ENCODE measurements around the gene SKIL.

SKIL gene

DNA sequence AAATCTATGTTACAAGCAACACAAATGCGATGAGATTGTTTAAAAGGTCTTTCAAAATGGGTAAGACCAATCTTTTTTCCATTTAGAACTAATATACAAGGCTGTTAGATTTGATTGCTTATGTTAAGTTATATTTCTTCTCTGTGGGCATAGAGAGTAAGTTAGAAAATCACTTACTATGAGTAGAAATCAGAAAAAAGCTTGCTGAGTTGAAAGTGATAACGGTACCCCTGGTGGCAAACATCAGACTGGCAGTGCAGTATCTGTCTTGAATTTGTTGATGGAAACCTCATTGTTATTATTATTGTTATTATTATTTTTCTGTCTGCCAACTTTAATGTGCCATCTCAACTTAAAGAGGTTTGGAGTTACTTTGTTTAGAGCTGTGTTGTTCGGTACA, 73.5 kb downstream of the SKIL start:
- H3K9ac ChIP-seq (ENCODE audit: low read length): no peak overlapping the region
- H3K4me2 ChIP-seq (ENCODE audit: low read length): no peak overlapping the region
- H3K79me2 ChIP-seq (ENCODE audit: control insufficient read depth, insufficient read depth, low read length, poor library complexity): no peaks in the 10 kb centered on the region
- no peak overlapping the region for H2AFZ ChIP-seq (ENCODE audit: insufficient read depth, low read length, poor library complexity)
- no peak overlapping the region for H2BK12ac ChIP-seq (ENCODE audit: low read length)
- no peak overlapping the region for H4K91ac ChIP-seq (ENCODE audit: low read depth, low read length)
- no peak overlapping the region for H3K27ac ChIP-seq (ENCODE audit: low read depth, low read length)
- no peak overlapping the region for H3K23ac ChIP-seq (ENCODE audit: low read length)
- H4K12ac ChIP-seq (ENCODE audit: low read depth, low read length): no peak overlapping the region
- no peak for DNase-seq
- no peak overlapping the region for H3K18ac ChIP-seq (ENCODE audit: low read length)
- no peak overlapping the region for H3K4me3 ChIP-seq (ENCODE audit: low read depth, low read length)
- no peak overlapping the region for H3K4ac ChIP-seq (ENCODE audit: low read depth, low read length)
- no peaks in the 10 kb centered on the region for H3K36me3 ChIP-seq (ENCODE audit: control insufficient read depth in 1 of 2, insufficient read depth in 2 of 2, low read length in 2 of 2)
- WGBS (ENCODE audit: extremely low coverage, insufficient coverage, insufficient read length): no CpG with 5 or more reads among the region's 3 CpGs
- H3K79me1 ChIP-seq (ENCODE audit: low read length): no peaks in the 10 kb centered on the region
- no peak overlapping the region for H2BK120ac ChIP-seq (ENCODE audit: insufficient read depth, low read length, poor library complexity)
- H3K27me3 ChIP-seq (ENCODE audit: insufficient read depth, low read length): no peaks in the 10 kb centered on the region
- H3K9me3 ChIP-seq (ENCODE audit: insufficient read depth, low read depth, low read length): no peaks in the 10 kb centered on the region
- H2AK5ac ChIP-seq (ENCODE audit: low read length): no peak overlapping the region
- no peak overlapping the region for H4K8ac ChIP-seq (ENCODE audit: low read depth, low read length)
- H2BK5ac ChIP-seq (ENCODE audit: low read depth, low read length, poor library complexity): no peak overlapping the region
- no peak overlapping the region for H3K14ac ChIP-seq (ENCODE audit: low read length)
- no peaks in the 10 kb centered on the region for H3K4me1 ChIP-seq (ENCODE audit: control insufficient read depth in 1 of 2, insufficient read depth in 2 of 2, low read length in 2 of 2)

DNA sequence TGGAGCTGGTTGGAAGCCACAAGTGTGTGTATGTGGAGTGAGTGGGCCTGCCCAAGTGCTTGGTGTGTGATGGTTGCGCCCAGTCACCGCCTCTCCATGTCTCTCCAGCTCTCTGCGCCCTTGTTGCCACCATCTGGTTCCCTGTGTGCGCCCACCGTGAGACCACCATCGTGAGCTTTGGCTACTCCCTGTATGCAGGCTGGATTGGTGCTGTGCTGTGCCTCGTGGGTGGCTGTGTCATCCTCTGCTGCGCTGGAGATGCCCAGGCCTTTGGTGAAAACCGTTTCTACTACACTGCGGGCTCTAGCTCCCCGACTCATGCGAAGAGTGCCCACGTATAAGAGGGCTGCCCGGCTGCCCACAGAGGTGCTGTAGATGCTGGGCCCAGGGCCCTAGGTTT, 74.9 kb downstream of the SKIL start:
- no peak overlapping the region for H4K12ac ChIP-seq (ENCODE audit: low read depth, low read length)
- no CpG with 5 or more reads among the region's 14 CpGs for WGBS (ENCODE audit: extremely low coverage, insufficient coverage, insufficient read length)
- no peak for DNase-seq
- H3K4me3 ChIP-seq (ENCODE audit: low read depth, low read length): no peak overlapping the region
- no peak overlapping the region for H3K4ac ChIP-seq (ENCODE audit: low read depth, low read length)
- H3K9me3 ChIP-seq (ENCODE audit: insufficient read depth, low read depth, low read length): no peaks in the 10 kb centered on the region
- H3K18ac ChIP-seq (ENCODE audit: low read length): no peak overlapping the region
- no peak overlapping the region for H2AK5ac ChIP-seq (ENCODE audit: low read length)
- no peak overlapping the region for H2BK120ac ChIP-seq (ENCODE audit: insufficient read depth, low read length, poor library complexity)
- no peak overlapping the region for H3K27ac ChIP-seq (ENCODE audit: low read depth, low read length)
- no peaks in the 10 kb centered on the region for H3K27me3 ChIP-seq (ENCODE audit: insufficient read depth, low read length)
- no peak overlapping the region for H3K9ac ChIP-seq (ENCODE audit: low read length)
- H2BK5ac ChIP-seq (ENCODE audit: low read depth, low read length, poor library complexity): no peak overlapping the region
- H4K8ac ChIP-seq (ENCODE audit: low read depth, low read length): no peak overlapping the region
- H3K4me1 ChIP-seq (ENCODE audit: control insufficient read depth in 1 of 2, insufficient read depth in 2 of 2, low read length in 2 of 2): no peaks in the 10 kb centered on the region
- no peak overlapping the region for H2AFZ ChIP-seq (ENCODE audit: insufficient read depth, low read length, poor library complexity)
- H4K91ac ChIP-seq (ENCODE audit: low read depth, low read length): no peak overlapping the region
- H2BK12ac ChIP-seq (ENCODE audit: low read length): no peak overlapping the region
- H3K14ac ChIP-seq (ENCODE audit: low read length): no peak overlapping the region
- no peaks in the 10 kb centered on the region for H3K36me3 ChIP-seq (ENCODE audit: control insufficient read depth in 1 of 2, insufficient read depth in 2 of 2, low read length in 2 of 2)
- H3K79me2 ChIP-seq (ENCODE audit: control insufficient read depth, insufficient read depth, low read length, poor library complexity): no peaks in the 10 kb centered on the region
- no peak overlapping the region for H3K4me2 ChIP-seq (ENCODE audit: low read length)
- H3K79me1 ChIP-seq (ENCODE audit: low read length): no peaks in the 10 kb centered on the region
- no peak overlapping the region for H3K23ac ChIP-seq (ENCODE audit: low read length)

DNA sequence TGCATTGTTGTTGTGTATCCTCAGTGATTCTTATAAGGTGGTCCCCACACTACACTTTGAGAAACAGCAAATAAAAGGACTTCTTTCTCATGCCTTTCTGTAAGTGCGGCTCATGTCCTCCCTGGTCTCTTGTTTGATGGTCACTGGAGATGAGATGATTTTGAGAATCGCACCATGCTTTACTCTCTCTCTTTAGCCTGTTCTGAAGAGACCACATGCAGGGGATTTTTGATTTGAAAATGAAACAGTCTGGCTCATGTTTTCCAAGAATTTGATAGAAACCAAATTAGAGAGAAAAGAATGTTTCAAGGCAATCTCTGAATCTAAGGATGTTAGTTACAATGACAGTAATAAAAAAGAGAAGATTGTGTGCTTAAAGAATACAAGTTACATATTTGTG, 79.2 kb downstream of the SKIL start:
- no peak overlapping the region for H3K4ac ChIP-seq (ENCODE audit: low read depth, low read length)
- H4K12ac ChIP-seq (ENCODE audit: low read depth, low read length): no peak overlapping the region
- no peak overlapping the region for H4K91ac ChIP-seq (ENCODE audit: low read depth, low read length)
- H2BK120ac ChIP-seq (ENCODE audit: insufficient read depth, low read length, poor library complexity): no peak overlapping the region
- DNase-seq: no peak
- H3K9me3 ChIP-seq (ENCODE audit: insufficient read depth, low read depth, low read length): no peaks in the 10 kb centered on the region
- H4K8ac ChIP-seq (ENCODE audit: low read depth, low read length): no peak overlapping the region
- WGBS (ENCODE audit: extremely low coverage, insufficient coverage, insufficient read length): no CpG with 5 or more reads among the region's 2 CpGs
- no peaks in the 10 kb centered on the region for H3K4me1 ChIP-seq (ENCODE audit: control insufficient read depth in 1 of 2, insufficient read depth in 2 of 2, low read length in 2 of 2)
- H2AFZ ChIP-seq (ENCODE audit: insufficient read depth, low read length, poor library complexity): no peak overlapping the region
- no peak overlapping the region for H3K27ac ChIP-seq (ENCODE audit: low read depth, low read length)
- H3K36me3 ChIP-seq (ENCODE audit: control insufficient read depth in 1 of 2, insufficient read depth in 2 of 2, low read length in 2 of 2): no peaks in the 10 kb centered on the region
- H3K4me2 ChIP-seq (ENCODE audit: low read length): no peak overlapping the region
- no peak overlapping the region for H2BK12ac ChIP-seq (ENCODE audit: low read length)
- H3K9ac ChIP-seq (ENCODE audit: low read length): no peak overlapping the region
- no peaks in the 10 kb centered on the region for H3K27me3 ChIP-seq (ENCODE audit: insufficient read depth, low read length)
- no peak overlapping the region for H3K23ac ChIP-seq (ENCODE audit: low read length)
- H3K79me1 ChIP-seq (ENCODE audit: low read length): no peaks in the 10 kb centered on the region
- H3K79me2 ChIP-seq (ENCODE audit: control insufficient read depth, insufficient read depth, low read length, poor library complexity): no peaks in the 10 kb centered on the region
- H2AK5ac ChIP-seq (ENCODE audit: low read length): no peak overlapping the region
- no peak overlapping the region for H3K18ac ChIP-seq (ENCODE audit: low read length)
- H3K14ac ChIP-seq (ENCODE audit: low read length): no peak overlapping the region
- H3K4me3 ChIP-seq (ENCODE audit: low read depth, low read length): no peak overlapping the region
- H2BK5ac ChIP-seq (ENCODE audit: low read depth, low read length, poor library complexity): no peak overlapping the region

DNA sequence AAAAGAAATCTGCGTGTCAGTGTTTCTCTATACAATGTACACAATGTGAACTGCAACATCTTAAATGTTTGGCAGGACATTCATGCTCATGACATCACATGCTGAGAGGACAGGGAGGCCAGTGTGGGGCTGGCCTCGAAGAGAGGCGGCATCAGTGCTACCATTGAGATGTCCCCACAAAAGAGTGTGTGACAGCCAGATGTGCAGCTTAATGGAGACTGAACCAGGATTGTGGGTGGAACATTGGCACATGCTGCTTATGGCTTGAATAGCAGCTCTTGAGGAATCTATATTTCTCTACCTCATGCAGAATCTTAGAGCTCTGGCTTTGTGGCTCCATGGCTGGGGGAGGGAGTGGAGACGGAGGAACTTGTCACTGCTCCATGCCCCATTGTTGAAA, 79.7 kb downstream of the SKIL start:
- no peak overlapping the region for H3K27ac ChIP-seq (ENCODE audit: low read depth, low read length)
- H3K9ac ChIP-seq (ENCODE audit: low read length): no peak overlapping the region
- H3K18ac ChIP-seq (ENCODE audit: low read length): no peak overlapping the region
- H3K79me1 ChIP-seq (ENCODE audit: low read length): no peaks in the 10 kb centered on the region
- H2AFZ ChIP-seq (ENCODE audit: insufficient read depth, low read length, poor library complexity): no peak overlapping the region
- H3K23ac ChIP-seq (ENCODE audit: low read length): no peak overlapping the region
- no peaks in the 10 kb centered on the region for H3K36me3 ChIP-seq (ENCODE audit: control insufficient read depth in 1 of 2, insufficient read depth in 2 of 2, low read length in 2 of 2)
- DNase-seq: no peak
- no peak overlapping the region for H2BK120ac ChIP-seq (ENCODE audit: insufficient read depth, low read length, poor library complexity)
- H3K4me1 ChIP-seq (ENCODE audit: control insufficient read depth in 1 of 2, insufficient read depth in 2 of 2, low read length in 2 of 2): no peaks in the 10 kb centered on the region
- no peak overlapping the region for H4K12ac ChIP-seq (ENCODE audit: low read depth, low read length)
- H2BK12ac ChIP-seq (ENCODE audit: low read length): no peak overlapping the region
- no peak overlapping the region for H2BK5ac ChIP-seq (ENCODE audit: low read depth, low read length, poor library complexity)
- no peak overlapping the region for H2AK5ac ChIP-seq (ENCODE audit: low read length)
- H3K27me3 ChIP-seq (ENCODE audit: insufficient read depth, low read length): no peaks in the 10 kb centered on the region
- H3K4me3 ChIP-seq (ENCODE audit: low read depth, low read length): no peak overlapping the region
- no peaks in the 10 kb centered on the region for H3K79me2 ChIP-seq (ENCODE audit: control insufficient read depth, insufficient read depth, low read length, poor library complexity)
- no peak overlapping the region for H3K4ac ChIP-seq (ENCODE audit: low read depth, low read length)
- H3K14ac ChIP-seq (ENCODE audit: low read length): no peak overlapping the region
- no peak overlapping the region for H4K8ac ChIP-seq (ENCODE audit: low read depth, low read length)
- no peaks in the 10 kb centered on the region for H3K9me3 ChIP-seq (ENCODE audit: insufficient read depth, low read depth, low read length)
- no peak overlapping the region for H3K4me2 ChIP-seq (ENCODE audit: low read length)
- H4K91ac ChIP-seq (ENCODE audit: low read depth, low read length): no peak overlapping the region
- no CpG with 5 or more reads among the region's 4 CpGs for WGBS (ENCODE audit: extremely low coverage, insufficient coverage, insufficient read length)

Measured in trophoblast cell (in vitro differentiated cells and primary cell).